GM21717 (cell line): ENCODE measurements around the gene NUMA1.

ENCODE experiments used
- ATAC-seq: cut with Tn5 transposase; IDR thresholded peaks from one replicate; pipeline ENCODE4 v1.9.1; 2021; ENCODE audit warnings: mild to moderate bottlenecking, moderate library complexity; ENCODE audit not compliant: unreplicated experiment

NUMA1 gene

DNA sequence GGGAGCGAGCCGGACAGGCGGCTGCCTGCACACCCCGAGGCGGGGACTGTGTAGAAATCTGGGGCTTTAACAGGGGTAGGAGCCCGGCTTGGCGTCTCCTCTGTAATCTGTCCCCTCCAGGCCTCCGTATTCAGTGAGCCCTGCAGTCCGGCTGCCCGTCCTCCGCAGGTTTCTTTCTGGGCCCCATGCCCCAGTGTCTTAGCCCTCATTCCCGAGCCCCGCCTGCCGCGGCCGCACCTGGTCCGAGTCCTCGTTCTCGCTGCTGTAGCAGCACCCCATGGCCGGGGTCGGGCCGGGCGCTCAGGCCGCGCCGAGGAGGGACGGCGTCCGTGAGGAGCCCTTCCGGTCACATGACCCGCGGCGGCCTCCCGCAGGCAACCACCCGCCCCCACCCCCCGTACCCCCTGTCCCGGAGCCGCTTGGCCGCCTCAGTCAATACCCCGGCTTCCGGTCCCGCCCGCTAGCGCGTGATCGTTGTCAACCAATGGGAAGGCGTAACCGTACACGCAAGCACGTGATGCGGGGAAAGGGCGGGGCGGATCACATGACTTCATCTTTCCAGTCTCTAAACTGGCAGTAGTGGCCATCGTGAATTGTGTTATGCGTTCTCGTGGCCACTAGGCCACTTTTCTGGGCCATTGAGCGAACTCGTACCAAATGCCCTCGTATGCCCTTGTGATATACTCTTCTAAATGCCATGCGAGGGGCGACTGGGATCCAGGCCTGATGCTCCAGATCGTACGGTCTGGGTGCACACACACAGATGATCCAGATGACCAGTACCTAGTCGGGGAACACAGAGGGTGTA lies 22.8 kb upstream of the NUMA1 start, which contains the start of gene LAMTOR1:
LAMTOR1 (minus strand) TSS at position 352 of the 808 bp plus-strand sequence; CDS start at position 279, 73 bp downstream.
- peak; percentile 78 for ATAC-seq

DNA sequence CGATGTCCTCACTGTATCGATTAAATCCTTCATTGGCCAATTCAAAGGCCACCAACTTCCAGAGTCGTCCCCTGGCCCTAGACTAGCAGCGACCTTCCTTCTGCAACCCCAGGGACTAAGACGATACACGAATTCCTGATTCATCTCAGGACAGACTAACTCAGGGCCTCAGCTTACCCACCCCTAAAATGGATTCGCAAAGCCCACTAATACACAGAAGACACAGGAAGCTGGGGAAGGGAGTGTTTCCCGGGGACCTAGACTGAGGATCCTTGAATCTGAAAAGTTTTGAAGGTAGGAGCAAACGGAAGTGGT lies 22.2 kb upstream of the NUMA1 start:
- no peak for ATAC-seq

DNA sequence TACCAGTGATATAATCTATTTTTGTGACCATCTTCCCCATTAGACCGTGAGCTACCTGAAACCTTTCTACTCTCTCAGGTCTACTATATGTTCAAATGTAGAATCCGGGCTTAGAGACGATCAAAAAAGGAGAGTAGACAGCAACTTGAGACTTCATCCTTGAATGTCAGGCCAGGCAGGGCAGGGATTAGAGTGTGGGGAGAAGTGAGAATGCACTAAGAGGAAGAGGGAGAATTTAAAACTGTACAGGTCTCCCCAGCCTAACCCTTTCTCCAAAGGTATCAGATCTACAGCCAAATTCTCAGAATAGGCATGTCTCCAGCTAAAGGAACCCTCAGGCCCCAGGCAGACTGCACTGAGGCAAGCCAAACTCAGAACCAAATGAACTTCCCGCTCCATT lies 21.8 kb upstream of the NUMA1 start:
- no peak for ATAC-seq

DNA sequence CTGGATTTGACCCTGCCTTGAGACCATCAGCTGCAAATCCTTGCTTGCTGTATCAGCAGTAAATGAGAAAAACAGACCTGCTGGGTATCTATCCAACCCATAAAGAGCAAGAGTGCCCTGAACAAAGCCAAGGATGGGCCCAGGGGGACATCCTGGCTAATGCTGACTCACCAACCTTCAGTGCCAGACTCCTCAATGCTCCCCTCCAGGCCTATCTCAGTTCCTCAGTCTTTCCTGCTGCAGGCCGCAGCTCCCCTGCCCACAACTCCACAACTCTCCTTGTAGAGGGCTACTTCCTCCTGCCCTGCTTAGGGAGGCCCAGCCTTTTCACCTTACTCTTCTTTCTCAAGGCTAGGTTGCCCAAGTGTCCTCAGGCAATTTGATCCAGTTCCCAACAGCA lies 20.1 kb upstream of the NUMA1 start:
- ATAC-seq, result no peak

DNA sequence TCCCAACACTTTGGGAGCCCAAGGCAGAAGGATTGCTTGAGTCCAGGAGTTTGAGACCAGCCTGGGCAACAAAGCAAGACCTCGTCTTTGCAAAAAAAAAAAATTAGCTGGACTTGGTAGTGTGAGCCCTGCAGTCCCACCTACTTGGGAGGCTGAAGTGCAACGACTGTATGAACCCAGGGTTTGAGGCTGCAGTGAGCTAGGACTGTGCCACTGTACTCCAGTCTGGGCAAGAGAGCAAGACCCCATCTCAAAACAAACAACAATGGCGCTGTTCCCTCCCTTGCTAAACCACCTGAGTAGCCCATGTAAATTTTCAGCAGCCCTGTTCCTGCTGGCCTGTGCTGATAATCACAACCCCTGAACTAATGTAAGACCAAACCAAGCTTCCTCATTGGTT lies 19.7 kb upstream of the NUMA1 start:
- ATAC-seq, result no peak

DNA sequence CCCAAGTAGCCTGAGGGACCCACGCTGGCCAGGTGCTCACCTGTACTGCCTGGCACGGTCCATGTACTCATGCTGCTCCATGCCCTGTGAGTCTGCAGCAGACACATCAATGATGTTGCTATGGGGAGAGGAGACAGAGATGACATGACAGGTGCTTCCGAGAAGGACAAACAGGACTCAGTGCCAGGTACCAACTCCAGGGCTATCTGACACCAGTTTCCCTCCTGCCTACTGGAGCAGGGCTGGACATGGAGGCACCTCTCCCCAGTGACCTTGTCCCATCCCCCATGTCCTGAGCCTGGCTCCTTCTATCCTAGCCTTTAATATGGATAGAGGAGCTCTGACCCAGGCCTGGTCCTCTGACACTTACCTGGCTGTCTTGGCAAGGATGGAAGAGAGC lies 18.4 kb upstream of the NUMA1 start:
- ATAC-seq, result no peak

DNA sequence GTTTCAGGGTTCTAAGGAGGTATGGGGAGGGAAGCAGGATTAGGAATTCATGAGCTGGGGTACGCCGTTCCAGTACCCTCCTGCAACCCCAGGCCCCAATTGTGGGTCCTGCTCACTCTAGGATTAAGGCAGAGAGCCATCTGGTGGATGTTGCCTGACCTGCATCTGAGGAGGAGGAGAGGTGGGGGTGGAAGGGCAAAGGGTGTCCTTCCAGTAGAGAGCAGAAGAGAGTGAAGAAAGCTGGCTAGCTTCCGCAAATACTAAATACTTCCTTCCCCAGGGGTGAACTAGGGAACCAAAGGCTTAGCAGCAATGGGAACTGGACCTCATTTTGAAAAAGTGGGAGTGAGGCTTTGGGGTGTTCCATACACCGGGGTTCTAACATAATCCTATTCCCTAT lies 10.9 kb upstream of the NUMA1 start:
- ATAC-seq, result no peak

DNA sequence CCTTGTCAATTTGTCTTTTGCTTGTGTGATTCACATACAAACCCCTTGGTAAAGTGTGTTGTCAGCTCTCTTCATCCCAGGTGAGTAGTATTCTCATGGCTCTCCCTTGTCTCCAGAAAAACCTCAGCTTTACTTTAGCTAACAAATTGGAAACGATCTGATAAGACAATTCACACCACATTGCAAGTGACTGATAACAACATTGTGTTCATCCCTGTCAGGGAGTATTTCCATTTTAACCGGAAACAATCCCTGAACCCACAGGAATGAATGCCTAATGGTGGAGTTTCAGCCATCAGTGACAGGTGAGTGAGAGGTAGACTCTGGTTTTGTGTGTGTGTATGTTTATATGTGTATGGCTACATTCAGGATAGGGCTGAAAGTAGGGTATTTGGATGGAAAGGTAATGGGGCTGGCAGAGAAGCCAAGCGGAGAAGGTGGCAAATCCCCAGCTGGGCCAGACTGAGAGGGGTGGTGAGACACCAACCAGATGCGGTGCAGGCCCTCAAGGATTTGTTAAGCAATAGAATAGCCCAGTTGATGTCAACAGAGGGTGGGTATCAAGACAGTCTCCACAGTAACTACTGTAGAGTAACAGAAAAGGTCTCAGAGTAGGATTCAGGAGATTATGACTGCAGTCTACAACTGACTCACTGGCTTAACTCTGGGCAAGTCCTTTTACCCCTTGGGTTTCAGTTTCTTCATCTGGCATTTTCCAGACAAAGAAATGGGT lies 7.9 kb upstream of the NUMA1 start:
- ATAC-seq, result no peak

DNA sequence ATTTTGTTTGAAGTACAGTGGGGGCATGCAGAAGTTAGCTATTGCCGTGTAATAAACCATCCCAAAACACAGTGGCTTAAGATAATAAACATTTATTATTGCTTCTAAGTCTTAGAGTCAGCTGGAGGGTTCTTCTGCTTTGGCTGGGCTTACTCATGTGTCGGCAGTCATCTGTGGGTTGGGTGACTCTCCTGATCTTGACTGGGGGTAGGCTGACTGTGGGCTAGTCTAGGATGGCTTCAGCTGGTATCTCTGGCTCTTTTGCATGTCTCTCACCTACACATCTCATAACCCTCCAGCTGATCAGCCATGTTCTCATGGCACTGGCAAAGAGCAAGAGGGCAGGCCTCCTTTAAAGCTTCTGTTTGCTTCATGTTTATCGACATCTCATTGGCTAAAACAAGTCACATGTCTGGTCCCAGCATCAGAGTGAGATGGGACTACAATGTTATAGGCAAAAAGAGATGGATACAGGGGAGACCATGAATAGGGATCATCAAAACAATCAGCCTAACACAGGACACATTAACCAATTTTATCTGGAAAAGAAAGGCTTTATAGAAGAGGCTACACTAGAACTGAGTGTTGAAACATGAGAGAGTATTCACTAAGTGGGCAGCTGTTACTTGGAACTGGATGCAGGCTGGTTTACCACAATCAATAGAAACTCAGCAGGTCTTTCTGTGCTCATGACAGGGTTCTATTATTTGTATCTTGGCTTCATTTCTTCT lies 5.4 kb upstream of the NUMA1 start:
- no peak for ATAC-seq

DNA sequence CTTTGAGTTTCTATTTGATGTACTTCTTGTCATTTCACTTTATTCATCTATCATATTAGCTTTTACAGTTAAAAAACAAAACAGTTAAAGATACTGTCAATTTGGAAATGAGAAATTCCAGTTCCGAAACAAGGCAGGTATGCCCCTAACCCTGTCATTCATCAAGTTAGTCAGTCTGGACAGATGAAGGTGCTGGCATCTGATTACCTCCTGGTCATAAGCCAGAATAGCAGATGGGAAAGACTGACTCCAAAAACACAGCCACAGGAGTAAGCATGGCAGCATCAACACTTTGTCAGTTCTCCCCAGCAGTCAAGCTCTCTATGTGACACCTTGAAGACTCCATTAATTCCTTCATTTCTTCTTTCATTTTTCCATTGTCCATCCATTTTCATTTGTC lies 4.6 kb upstream of the NUMA1 start:
- no peak for ATAC-seq

DNA sequence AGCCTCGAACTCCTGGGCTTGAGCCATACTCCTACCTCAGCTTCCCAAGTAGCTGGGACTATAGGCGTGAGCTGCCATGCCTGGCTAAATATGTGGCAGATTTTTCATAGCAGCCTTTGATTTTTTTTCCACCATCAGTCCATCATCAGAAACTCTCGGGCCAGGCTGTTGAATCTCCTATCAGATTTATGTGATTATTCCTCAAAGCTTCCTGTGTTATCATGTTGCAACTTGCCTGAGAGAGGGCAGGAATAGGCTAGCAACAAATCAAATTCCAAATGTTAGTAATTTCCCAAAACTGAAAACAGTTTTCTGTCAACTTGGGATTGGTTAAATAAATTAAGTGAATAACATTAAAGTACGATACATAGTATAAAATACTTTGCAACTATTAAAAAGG lies 3.7 kb upstream of the NUMA1 start:
- no peak for ATAC-seq

DNA sequence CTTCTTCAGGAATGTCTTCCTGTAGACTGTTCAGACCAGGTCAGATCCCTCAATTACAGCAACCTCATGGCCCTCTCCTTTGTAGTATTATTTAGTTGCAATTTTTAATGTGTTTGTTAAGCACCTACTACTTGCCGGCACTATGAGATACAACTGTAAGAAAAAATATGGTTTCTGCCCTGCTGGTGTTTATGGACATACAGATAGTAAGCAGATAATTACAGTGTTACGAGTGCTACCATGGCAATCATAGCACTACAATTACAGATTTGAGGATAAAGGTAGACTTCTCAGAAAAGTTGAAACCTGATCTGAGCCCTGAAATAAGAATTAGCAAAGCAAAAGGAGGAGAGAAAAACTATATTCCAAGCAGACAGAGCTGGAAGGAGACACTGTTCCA lies 3.1 kb upstream of the NUMA1 start:
- no peak for ATAC-seq

DNA sequence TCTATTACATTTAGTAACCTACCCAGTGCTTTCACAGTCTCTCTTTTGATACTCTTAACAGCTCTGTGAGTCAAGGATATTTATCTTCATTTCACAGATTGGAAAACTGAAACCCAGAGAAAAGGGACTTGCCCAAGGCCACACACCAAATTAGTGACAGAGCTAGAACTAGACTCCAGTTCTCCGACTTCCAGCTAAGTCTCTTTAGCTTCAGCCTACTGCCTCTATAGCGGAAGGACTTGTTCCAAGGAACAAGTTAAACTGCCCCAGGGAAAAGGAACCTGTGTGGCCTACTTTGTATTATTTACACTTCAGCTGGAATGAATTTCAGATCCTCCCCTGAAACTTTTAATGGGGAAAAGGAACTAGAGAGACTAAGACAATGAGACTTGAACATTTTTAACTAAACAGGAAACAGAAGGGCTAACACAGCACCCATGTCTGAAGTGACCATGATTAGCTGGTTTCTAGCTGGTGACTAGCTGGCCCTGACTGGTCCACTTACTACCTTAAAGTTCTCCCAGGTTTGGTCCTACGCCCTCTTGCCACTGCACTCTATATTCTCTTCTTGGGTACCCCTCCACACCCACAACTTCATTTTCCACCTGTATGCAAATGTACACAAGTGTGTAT lies 1.6 kb upstream of the NUMA1 start:
- ATAC-seq, result no peak

DNA sequence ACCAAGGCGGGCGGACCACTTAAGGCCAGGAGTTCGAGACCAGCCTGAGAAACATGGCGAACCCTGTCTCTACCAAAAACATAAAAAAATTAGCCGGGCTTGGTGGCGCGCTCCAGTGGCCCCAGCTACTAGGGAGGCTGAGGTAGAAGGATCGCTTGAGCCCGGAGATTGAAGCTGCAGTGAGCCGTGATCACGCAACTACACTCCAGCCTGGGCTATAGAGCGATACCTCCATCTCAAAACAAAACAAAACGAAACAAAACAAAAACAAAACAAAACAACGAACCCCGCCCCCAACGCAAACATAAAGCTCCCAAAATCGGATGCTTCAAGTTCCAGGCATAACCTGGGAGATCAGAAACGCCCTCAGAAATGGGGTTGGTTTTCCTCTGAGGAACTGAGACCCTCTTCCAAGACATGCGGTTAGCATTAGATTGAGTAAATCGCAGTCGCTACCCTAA lies 872 bp upstream of the NUMA1 start:
- no peak for ATAC-seq

DNA sequence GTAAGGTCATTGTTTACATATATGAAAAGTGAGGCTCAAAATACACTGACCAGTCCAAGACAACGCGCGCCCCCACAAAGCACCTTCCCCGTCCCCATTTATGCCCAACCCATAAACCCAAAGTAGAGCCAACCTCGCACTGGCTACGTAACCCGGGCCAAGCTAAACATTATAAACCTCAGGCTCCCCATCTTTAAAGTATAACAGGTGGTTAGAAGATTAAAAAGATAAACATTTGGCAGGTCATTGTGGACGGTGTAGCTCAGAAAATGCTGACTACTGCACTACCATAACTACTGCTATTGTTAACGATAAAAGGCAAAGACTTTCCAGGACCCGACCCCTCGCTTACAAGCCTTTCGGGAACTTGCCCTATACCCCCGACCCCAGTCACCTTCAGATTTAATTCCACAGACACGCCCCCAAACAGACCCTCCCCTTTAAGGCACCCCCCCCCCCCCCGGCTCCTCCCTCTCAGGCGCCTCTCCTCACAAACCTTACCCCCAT lies 470 bp downstream of the NUMA1 start:
- ATAC-seq, result peak; percentile 31

DNA sequence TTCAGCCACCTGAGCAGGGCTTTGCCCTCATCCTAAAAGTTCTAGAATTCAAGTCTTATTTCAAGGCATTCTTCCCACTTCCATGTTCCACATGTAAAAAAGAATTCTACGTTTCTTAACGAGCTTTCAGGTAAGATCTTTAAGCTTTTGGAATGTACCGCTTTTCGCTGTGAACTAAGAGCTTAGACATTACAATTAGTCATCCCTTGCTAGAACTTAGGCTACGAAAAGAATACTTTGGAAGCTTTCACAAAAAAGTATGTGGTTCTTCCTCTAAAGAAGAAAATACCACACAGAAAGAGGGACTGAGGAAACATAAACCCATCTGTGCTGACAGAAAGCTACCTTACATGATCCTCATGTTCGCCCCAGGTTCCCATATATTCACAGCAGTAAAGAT lies 1.9 kb downstream of the NUMA1 start:
- no peak for ATAC-seq

DNA sequence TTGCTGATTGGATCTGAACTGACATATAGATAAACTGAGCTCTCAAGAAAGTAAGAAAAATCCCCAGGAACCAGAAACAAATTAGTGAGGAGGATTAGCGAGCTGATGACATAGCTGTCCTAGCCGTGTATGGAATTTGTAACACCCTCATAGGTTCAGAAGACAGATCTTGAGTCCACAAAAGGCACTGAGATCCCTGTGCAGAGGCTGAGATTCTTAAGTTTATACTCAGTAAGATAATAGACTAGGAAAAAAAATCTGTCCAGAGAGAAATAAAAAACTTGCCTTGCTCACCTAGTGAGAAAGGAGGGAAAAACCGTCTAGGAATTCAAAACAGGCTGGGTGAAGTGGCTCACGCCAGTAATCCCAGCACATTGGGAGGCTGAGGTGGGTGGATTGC lies 4.6 kb downstream of the NUMA1 start:
- ATAC-seq, result no peak

DNA sequence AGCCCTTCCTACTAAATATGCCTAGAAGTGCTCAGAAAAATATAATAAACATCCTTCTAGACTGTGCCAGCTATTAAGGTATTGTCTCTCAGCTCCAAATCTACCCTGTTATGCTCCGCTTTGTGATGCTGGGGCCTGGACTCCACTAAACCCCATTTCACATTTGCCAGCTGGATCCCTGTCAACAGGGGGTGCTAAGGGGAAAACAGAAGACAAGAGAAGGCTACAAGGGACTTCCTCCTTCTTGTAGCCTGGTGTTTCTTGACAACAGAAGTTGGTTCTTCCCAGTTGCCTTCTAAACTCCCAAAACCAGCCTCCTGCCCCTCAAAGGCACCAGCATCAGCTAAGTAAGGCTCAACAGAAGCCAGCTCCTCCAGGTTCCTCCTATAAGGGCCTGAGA lies 5.2 kb downstream of the NUMA1 start:
- no peak for ATAC-seq

DNA sequence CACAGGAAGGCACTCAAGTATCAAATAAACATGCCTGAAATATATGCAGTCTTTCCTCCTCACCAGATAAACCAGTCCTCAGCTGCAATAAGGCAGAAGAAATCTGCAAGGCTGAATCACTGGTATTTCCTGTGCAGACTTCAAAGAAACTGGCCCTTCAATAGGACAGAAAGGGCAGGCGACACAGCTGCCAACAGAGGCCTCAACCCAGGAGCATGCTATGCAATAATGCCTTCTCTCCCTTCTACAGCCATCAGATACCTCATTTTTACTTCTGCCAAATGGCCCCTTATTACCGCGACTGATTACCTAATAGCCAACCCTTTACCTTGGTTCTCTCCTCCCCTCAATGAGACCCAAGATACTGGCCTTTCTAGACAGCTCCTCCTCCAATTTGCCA lies 8.0 kb downstream of the NUMA1 start:
- no peak for ATAC-seq

DNA sequence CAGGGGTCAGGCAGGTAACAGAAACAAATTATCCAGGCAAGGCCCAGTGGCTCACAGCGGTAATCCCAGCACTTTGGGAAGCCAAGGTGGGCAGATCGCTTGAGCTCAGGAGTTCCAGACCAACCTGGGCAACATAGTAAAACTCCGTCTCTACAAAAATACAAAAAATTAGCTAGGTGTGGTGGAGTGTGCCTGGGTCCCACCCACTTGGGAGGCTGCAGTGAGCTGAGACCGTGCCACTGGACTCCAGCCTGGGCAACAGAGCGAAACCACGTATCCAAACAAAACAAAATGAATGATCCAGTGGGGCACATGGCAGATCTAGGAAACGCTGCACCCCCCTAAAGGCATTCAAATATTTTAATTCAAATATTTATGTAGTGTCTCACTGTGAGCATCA lies 9.9 kb downstream of the NUMA1 start:
- ATAC-seq, result no peak

DNA sequence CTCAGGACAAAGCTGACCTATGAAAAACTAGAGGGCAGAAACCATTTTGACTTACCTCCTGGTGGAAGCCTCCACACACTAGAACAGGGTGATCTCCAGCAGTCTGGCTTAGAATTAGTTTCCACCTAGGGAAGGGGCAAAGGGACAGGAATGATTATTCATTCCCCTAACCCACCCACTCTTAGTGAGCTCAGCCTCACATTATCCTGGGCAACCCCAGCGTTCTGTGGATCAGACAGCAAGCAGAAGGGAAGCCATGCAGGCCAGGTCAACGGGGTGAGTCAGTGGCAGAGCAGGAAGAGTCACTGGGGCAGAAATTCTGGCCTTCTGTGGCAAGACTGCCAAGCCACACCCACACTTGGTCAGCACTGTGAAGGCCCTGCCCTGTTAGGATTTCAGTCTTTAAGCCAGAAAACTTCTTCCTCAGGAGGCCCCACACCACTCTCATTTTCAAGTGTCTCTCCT lies 10.5 kb downstream of the NUMA1 start:
- peak; percentile 65 for ATAC-seq
